NCI-H2081 (cell line): ENCODE results near the gene SUSD3.
"Not testable (repeated sequence)": the region's sequence is repeated elsewhere in the genome, so short reads cannot be mapped to it uniquely, and the experiment has no call there.

Experiments
- DNase-seq, 2 experiments: peaks; one replicate each; lab custom pipeline; 2025; lab: John Stamatoyannopoulos, UW

Gene SUSD3

DNA sequence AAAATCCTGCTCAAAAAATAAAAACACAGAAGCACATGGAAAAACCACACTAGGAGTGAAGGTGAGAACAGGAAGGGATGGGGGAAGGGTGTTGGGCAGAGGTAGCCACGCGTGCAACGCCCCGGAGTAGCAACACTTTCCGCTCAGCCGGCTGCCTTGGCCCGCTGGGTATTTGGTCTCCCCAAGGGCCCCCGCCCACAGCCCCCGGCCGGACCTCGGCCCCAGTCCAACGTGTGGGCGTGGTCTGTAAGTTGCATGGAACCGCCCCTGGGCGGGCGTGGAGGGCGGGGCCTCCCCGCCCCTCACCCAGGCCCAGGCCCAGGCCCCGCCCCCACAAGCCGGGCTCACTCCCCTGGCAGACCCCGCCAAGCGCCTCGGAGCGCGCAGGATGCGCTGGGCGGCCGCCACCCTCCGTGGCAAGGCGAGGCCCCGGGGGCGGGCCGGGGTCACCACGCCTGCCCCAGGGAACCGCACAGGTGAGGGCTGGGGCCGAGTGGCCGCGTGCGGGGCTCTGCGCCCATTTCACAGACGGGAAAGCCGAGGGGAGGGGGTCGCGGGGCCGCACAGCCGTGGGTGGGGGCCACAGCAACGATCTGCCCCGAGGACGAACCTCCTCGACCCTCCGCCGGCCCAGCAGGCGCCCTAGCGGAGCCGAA, at the start of gene SUSD3:
Gene SUSD3 (plus strand): TSS at position 347 of the 656 bp plus-strand sequence. CDS start 42 bp downstream, at position 389.
- no peak for DNase-seq

DNA sequence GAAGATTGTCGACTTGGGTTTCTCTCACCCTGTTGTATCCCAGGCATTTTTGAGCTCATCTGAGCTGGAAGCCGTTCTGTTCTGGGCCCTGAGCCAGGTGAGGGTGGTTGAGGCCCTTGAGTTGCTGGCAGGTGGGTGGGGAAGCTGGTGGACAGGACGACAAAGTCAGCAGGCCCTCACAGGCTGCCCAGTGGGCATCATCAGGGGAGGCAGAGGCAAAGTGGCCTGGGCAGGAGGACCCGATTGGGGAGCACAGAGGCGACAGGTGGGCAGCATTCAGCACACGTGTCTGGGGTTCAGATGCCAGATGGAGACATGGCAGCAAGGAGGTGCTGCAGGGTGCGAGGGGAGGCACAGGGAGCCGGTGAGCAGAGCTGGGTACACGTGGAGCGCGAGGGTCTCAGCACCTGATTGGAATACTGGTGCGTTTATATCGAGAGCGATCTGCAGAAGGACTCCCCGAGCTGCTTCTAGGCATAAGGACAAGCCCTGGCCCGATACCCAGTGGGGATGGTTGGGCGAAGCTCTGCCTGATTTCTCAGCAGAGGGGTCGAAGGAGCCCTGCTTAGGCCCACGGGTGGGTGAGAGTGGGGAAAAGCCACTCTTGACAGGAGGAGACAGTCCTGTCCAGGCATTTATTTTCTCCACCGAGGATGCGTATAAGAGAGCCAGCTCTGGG, 49.0 kb upstream of the SUSD3 start:
- DNase-seq: no peak

DNA sequence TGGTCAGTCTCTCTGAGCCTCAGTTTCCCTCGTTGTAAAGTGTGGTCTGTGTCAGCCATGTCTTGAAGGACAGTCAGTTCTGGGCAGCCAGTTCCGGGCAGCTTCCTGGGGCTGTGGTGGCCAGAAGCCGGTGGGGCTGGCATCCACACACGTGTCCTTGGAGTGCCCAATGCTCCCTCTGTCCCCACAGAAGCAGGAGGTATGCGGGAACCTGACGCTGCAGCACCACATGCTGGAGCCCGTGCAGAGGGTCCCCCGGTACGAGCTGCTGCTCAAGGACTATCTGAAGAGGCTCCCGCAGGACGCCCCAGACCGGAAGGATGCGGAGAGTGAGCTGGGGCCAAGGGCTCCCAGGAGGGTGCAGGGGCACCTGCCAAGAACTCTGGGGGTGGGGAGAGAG, 48.4 kb upstream of the SUSD3 start:
- DNase-seq: no peak

DNA sequence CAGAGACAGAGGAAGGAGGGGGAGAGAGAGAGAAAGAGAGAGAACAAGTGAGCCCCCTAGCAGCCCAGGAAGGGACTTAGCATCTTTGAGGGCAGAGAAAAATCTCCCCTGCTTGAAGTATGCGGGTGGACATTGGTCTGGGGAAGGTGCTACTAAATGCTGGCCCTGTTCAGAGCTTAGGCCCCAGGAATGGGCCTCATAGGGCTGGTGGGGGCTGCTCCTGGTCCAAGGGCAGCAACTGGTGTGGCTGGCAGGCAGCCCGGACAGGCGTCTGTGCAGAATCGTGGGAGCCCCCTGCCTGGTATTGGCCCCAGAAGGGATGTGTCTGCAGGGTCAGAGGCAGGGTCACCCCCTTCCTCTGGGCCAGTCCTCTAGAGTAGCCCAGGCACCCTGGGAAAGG, 47.8 kb upstream of the SUSD3 start:
- no peak for DNase-seq

DNA sequence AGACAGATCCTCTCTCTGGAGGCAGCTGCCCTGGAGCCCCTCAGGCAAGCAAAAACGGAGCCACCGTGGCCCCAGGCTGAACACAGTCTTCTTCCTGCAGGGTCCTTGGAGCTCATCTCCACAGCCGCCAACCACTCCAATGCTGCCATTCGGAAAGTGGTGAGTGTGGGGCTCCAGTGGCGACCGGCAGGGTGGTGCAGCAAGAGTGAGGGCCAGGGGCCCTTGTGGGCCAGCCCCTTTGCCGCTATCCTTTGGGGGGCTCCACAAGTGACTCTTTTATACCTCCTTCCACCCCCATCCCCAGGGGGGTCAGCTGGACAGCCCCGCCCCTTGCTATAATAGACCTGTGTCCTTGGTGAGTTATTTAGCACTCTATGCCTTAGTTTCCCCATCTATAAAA, 47.4 kb upstream of the SUSD3 start:
- DNase-seq: no peak

DNA sequence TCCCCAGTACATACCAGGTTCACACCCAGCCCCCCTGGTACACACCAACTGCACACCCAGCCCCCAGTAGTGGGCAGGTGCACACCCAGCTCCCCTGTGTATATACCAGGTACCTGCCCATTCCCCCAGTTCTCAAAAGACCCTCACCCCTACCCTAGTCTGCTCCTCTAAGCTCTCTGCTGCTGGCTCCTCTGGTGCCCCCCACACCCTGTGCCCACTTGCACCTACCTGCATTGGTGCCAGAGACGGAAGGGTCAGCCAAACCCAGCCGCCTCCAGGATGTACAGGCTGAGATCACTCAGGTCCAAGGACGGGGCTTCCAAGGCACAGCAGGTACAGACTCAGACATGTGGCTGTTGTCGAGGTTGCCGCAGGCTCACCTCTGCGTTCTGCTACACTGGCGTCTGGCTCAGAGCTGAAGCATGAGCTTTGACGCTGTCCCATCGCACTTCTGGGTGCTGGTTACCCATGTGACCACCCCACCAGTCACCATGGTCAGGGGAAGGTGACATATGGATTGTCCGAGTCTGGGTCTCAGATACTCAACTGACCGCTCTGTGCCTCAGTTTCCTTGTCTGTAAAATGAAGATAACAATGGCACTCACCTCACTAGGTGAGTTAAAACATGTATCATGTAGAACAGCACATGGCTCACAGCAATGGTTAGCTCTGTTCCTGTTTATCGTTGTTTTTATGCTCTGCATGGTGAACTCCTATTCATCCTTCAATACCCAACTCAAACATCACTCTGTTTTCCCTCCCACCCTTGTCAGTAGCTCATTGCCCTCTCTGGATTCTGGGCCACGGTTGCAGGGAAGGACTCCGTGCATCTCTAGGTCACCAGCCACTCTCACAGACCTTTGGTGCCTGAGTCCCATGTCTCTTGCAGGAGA, 45.3 kb upstream of the SUSD3 start:
- DNase-seq: no peak

DNA sequence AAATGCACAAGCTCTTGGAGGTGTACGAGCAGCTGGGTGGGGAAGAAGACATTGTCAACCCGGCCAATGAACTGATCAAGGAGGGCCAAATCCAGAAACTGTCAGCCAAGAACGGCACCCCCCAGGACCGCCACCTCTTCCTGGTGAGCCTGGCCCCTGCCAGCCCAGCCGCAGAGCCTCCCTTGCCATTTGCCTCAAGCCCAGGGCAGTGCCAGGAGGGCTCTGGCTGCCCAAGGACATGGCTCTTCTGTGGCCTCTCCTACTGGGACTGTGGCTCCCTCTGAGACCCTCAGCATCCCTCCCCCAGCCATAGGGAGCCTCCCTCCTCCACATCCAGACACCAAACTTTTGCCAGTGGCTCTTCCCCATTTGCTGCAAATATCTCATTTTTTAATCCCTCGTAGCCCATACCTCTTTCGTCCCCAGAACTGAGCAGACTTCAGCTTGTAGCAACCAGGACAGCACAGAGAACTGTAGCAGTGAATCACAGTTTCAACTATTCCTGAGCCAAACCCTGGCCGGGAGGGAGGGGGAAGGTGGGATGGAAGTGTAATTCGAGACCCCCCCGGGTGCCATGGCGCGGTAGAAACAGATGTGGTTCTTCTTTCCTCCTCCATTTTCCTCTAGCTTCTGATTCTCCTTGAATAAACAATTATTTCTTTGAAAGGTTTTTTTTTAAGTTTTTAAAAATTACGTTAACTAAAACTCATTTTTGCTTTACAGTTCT, 44.5 kb upstream of the SUSD3 start:
- no peak for DNase-seq

DNA sequence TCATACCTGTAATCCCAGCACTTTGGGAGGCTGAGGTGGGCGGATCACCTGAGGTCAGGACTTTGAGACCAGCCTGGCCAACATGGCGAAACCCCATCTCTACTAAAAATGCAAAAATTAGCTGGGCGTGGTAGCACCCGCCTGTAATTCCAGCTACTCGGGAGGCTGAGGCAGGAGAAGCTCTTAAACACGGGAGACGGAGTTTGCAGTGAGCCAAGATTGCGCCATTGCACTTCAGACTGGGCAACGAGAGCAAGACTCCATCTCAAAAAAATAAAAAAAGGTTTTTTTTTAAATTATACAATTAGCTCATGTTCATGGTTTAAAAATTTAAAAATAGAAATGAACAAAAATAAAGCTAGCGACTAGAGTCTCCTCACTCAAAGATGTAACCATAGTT, 43.3 kb upstream of the SUSD3 start:
- DNase-seq: not testable (repeated sequence)

DNA sequence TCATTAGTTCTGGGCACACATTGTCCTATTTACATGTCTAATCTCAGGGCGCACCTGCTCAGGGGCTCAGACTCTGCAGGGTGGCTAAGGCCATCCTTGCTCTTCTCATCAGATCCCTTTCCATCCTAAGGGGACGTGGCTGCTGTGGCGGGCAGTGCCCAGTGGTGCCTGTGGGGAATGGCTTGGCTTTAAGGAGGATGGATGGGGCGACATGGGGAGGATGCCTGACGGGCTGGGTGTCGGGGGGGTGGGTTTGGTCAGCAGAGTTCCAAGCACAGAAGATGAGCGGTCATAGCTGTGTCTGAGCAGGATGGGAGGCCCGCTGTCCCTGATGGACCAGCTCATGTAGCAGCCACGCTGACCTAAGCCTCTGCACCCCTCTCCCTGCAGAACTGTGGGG, 40.9 kb upstream of the SUSD3 start:
- no peak for DNase-seq

DNA sequence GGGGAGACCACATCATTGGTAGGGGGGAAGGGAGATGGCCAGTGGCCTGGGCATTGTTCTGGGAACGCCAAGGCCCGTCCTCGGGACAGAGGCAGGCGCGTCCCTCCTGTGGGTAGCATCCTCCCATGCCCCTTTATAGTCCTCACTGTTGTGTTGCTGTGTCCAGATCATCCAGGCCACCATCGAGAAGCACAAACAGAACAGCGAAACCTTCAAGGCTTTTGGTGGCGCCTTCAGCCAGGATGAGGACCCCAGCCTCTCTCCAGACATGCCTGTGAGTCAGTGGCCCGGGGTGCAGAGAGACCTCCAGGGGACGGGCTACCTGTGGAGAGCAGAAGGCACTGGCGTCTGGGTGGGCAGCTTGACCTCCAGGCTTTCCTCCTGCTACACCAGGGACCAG, 38.4 kb upstream of the SUSD3 start:
- no peak for DNase-seq

DNA sequence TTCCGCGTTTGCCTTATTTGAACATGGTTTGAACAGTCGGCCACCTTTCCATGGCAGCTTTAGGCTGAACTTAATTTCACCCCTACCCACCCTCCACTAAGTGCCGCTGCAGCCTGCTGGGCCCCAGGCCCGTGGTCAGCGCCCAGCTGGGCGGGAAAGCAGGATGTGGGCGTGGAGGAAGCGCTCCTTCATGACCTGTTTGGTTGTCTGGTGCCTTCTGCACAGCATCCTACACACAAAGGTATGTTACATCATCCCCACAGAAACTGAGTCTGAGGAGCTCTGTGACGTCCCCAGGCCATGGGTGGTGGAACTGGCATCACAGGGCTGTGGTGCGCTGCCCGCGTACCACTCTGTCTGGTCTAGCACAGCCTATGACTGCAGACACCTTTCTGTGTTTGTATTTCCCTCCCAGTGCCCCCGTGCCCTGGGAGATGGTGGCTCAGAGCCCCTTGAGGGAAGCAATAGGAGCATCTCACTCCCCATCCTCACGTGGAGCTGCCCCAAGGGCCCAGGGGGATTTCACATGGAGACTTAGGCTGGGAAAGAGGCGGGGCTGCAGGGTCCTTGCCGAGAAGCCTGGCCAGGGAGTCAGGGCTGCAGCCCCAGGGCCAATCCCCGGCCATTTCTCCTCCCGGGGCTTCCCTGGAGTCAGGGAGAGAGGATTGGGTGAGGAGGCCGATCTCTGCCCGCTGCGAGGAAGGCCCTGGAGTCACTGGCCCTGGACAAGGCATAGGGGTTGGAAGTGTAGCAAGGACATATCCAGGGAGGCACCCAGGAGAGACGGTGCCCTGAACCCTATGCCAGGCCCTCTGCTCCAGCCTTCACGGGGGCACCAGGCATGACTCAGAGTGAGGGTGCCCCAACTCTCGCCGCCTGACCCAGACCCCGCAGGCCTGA, 37.5 kb upstream of the SUSD3 start:
- DNase-seq: no peak

DNA sequence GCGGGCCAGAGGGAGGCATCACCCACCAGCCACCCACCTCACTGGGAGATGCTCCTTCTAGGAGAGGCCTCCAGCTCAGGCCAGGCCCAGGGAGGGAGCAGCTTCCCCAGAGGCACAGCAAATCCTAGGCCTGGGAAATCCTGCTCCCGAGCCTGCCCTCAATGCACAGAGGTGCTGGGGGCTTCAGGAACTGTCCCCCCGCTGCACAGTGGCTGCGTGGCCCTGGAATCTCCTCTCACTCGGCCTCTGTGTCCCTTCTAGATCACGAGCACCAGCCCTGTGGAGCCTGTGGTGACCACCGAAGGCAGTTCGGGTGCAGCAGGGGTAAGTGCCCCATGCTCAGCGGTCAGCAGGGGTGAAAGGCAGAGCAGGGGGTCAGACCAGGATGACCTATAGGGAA, 36.4 kb upstream of the SUSD3 start:
- DNase-seq: no peak

DNA sequence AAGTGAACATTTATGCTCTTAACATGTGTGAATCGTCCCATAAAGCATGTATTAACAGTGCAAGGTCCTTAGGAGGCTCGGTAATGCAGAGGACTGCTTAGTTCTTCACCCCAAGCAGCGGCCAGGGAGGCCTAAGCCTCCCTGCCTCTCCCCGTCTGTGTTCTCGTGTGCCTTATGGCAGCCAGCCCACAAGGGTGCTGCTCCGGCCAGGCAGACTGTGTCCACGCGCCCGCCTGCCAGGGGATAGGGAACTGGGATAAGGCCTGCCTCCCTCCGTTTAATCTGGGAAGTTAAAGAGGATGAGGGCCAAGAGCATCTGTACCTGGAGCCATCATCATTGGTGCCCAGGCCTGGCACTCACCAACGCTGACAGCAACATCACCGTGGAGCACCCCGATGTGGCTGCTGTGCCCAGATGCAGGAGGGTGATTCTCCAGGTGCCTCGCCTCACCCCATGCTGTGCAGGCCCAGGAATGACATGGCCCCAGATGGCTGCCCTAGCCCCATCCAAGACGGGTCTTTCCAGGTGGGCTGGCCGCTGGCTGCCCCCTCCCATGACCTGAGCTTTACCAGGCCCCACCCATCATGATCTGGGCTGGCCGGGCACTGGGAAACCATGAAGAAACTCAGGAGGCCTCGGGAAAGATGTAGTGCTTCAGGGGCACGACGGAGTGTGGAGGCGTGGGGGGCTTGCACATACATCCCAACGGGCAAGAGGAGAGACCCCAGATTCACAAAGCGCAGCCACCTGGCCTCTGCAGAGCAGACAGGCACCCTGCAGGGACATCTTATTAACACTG, 35.6 kb upstream of the SUSD3 start:
- DNase-seq: no peak

DNA sequence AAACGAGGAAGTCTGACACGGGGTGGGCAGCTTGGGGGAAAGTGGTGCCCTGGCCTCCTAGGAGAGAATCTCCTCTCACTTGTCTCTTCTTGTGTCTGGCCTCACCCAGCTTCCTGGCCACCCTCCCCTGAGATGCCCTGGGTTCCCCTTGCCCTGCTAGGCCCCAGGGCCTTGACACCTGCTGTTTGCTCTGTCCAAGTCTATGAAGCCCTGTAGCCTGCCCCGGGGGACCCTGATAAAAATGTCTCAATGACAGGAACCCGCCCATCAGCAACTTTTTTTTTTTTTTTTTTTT, 35.0 kb upstream of the SUSD3 start:
- DNase-seq: no peak

DNA sequence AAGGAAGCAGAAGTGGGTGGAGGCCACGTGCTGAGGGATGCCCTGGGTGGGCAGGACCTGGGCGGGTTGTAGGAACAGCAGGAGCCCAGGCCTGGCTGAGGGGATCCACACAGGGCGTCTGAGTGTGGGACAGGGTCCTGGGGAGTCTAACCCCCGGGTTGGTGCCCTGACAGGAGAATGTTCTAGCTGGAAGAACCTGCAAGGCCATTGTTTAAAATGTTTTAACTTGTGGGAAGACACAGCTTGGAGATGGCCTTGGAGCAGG, 33.9 kb upstream of the SUSD3 start:
- DNase-seq: no peak

DNA sequence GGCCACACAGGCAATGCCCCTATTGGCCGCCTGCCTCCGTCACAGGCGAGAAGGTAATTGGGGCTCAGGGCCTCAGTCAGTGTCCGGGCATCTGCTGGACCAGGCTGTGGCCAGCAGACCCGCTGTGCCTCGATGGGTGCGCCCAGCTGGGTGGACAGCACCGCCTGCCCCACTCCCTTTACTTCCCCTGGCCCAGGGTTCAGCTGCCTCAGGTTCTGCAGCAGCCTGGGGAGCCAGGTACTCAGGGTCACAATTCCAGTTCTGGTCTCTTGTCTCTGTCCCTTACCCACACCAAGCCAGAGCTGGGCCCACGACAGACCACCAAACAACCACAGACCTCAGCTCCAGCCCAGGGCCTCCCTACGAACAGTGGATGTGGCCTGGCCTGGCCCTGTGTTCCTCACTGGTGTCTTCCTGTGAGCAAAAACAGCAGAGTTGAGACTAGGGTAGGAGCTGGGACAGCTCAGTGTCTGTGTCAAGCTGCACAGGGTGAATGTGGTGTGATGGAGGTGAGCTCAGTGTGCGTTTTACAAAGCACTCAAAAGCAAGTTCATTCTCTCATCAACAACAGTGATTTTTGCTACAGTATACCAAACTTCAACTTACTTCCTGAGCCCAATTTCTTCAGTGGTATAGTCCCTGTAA, 33.4 kb upstream of the SUSD3 start:
- no peak for DNase-seq

DNA sequence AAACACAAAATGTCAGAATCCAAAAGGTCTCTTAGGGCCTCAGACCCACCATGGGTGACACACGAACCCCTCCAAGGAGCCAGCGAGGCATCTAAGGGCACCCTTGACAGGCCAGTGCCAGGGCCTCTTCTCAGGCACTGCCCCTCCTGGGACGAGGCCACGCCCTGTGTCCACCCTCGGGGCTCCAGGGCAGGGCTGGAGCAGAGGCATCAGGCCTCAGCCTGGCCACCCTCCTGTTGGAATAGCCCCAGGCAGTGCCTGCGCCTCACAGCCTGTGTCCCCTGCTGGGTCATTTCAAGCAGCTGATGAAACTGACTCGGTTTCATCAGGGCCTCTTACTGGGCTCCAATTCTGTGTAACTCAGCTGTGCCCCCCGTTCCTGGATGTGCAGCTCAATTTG, 32.8 kb upstream of the SUSD3 start:
- no peak for DNase-seq

DNA sequence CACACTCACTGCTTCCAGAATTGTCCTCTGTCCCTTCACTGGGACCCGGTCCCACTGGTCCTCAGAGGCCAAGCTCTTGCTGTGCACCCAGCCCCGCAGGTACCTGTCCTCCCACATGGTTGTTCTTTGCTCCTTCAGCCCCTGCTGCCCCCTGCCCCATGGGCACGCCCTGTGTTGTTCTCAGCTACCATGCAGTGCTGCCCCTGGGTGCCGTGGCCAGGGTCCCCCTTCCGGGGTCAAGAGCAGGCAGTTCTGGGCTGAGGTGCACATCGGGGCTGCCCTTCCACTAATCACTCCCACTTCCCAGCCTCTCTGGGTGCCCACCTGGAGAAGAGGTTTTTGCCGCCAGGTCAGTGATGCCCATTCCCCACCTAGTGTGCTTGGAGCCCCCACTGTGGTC, 31.9 kb upstream of the SUSD3 start:
- no peak for DNase-seq

DNA sequence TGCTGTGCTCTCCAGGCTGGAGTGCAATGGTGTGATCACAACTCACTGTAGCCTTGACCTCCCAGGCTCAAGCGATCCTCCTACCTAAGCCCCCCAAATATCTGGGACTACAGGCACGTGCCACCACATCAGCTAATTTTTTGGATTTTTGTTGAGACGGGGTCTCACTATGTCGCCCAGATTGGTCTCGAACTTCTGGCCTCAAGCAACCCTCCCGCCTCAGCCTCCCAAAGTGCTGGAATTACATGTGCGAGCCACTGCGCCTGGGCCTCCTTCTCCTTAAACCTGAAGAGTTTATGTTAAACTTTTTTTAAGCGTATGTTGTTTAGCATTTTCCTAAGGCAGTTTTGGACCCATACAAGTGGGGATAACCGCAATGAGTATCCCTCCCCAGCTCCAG, 30.8 kb upstream of the SUSD3 start:
- DNase-seq: no peak

DNA sequence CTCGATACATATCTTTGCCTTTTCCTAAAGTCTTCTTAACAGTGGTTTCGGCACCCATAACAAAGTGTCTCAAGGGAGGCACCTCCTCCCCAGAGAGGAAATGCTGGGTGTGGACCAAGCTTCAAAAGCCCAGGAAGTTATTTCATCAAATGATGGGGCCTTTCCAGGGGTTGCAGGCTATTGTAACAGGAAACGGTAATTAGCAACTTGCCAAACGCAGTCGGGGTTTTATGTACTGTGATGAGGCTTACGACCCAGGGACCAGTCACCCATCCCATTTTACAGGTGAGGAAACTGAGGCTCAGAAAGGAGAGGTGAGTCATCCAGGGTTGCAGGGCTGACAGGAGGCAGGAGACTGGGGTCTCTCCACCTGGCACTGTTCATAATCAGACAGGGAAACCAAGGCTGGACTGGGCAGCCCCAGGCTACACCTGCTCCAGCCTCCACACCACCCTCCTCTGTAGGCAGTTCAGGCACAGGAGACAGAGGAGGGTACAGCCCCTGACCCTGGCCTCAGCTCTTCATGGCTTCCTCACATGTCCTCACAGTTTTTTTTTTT, 30.0 kb upstream of the SUSD3 start:
- DNase-seq: peak; percentile 15 to 38
